Esophagus squamous epithelium (tissue), 5 donors: ENCODE data around the gene AGAP5. TPM values are rescaled to one million over a fixed set of nuclear protein-coding genes. Genes with fewer than 3 reads are reported as not detected.
A peak's percentile ranks its signal among the peaks of the same experiment; 100 is the strongest.

Experiments used
- DNase-seq: peaks from one replicate; lab custom pipeline; 2025; lab: John Stamatoyannopoulos, UW
- H3K27ac ChIP-seq, 4 donors: fragments of 200-600 bp; sonication (generic); one replicate each; pipeline ENCODE4 v1.5.1; 2016 to 2019; ENCODE audit warnings: mild to moderate bottlenecking in 1 of 4
- H3K27me3 ChIP-seq, 4 donors: fragments of 200-600 bp; sonication (generic); 1 replicate in 3 of 4; 2 replicates in 1 of 4; pipeline versions ENCODE4 v1.5.1 to v1.6.0; 2017 to 2021; ENCODE audit warnings: antibody characterized with exemption in 1 of 4
- H3K36me3 ChIP-seq, 3 donors: fragments of 200-600 bp; sonication (generic); one replicate each; pipeline ENCODE4 v1.5.1; 2016 to 2019
- H3K4me1 ChIP-seq, 3 donors: fragments of 200-600 bp; sonication (generic); one replicate each; pipeline ENCODE4 v1.5.1; 2017 to 2019
- H3K4me3 ChIP-seq, 4 donors: fragments of 200-600 bp; sonication (generic); 1 replicate in 3 of 4; 2 replicates in 1 of 4; pipeline ENCODE4 v1.5.1; 2016 to 2019; ENCODE audit warnings: mild to moderate bottlenecking in 2 of 4, moderate library complexity in 1 of 4
- H3K9me3 ChIP-seq, 3 donors: fragments of 200-600 bp; sonication (generic); one replicate each; pipeline ENCODE4 v1.5.1; 2016 to 2019
- POLR2A ChIP-seq, 4 donors: fragments of 450-650 bp; IDR thresholded peaks; one replicate each; pipeline ENCODE4 v1.6.1; 2017; ENCODE audit warnings: antibody characterized with exemption in 4 of 4, mild to moderate bottlenecking in 4 of 4, moderate library complexity in 3 of 4
- WGBS, 2 donors: methylation state at CpG; one replicate each; pipeline ENCODE4 v1.1.5; 2018; 5-methylcytosine and 5-hydroxymethylcytosine counted together
- intact Hi-C: fragments of 100-400 bp; cut with DNase I; formaldehyde crosslinking; loops from one replicate; pipeline ENCODE4 v1.15.0; 2022
- total RNA-seq, 4 donors: library from RNA; depleted of rRNA; stranded (reverse); fragments of >200 nt; gene quantifications; one replicate each; pipeline ENCODE4 v1.1.0, GENCODE V29; 2016
- TF ChIP-seq, protein P1 (sequence below), 6 experiments: fragments of 450-650 bp in 4 of 6; fragments of 200-600 bp in 2 of 6; sonication (generic) in 2 of 6; IDR thresholded peaks; one replicate each; pipeline ENCODE4 v1.5.1; 2016 to 2019; ENCODE audit warnings: antibody characterized with exemption in 6 of 6, mild to moderate bottlenecking in 4 of 6, moderate library complexity in 4 of 6
- donor health status: DM: yes; HTN: yes; CAD: no.

Gene AGAP5
- total RNA-seq, 4 donors from 2014 or later: 1.7 to 7.9 (median 5.9) TPM

- no peak overlapping the region for H3K27ac ChIP-seq
- H3K4me3 ChIP-seq: no peak overlapping the region
- WGBS, 2 donors: 7 to 20% methylated on average over 4 to 5 of the region's 5 CpGs
- TF ChIP-seq, protein P1, sequence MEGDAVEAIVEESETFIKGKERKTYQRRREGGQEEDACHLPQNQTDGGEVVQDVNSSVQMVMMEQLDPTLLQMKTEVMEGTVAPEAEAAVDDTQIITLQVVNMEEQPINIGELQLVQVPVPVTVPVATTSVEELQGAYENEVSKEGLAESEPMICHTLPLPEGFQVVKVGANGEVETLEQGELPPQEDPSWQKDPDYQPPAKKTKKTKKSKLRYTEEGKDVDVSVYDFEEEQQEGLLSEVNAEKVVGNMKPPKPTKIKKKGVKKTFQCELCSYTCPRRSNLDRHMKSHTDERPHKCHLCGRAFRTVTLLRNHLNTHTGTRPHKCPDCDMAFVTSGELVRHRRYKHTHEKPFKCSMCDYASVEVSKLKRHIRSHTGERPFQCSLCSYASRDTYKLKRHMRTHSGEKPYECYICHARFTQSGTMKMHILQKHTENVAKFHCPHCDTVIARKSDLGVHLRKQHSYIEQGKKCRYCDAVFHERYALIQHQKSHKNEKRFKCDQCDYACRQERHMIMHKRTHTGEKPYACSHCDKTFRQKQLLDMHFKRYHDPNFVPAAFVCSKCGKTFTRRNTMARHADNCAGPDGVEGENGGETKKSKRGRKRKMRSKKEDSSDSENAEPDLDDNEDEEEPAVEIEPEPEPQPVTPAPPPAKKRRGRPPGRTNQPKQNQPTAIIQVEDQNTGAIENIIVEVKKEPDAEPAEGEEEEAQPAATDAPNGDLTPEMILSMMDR (IDR thresholded peaks at IDR 0.05): peak; percentile 75 to 93 (median 90)
- no peak for TF ChIP-seq POLR2A (IDR thresholded peaks at IDR 0.05)
- intact Hi-C loops: no loop called here
- no peaks in the 10 kb centered on the region for H3K36me3 ChIP-seq
- DNase-seq: no peak
- no peaks in the 10 kb centered on the region for H3K27me3 ChIP-seq
- no peaks in the 10 kb centered on the region for H3K9me3 ChIP-seq
- peaks cover 8 to 22% (median 12%) of the 10 kb centered on the region in 3 donors for H3K4me1 ChIP-seq
Measured at GRCh38 chr10:73644015-73644743, 53.7 kb downstream of the AGAP5 start.

DNA sequence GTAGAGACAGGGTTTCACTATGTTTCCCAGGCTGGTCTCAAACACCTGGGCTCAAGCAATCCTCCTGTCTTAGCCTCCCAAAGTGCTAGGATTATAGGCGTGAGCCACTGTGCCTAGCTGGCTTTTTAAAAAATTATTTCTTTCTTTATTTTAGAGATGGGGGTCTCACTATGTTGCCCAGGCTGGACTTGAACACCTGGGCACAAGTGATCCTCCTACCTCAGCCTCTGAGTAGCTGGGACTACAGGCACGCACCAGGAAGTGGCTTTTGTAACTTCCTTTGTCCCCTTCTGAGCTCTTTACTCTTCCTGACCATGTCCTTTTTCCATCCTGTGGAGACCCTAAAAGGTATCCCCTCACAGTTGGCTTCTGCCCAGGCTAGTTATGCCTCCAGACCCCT is 54.5 kb downstream of the AGAP5 start:
- intact Hi-C loops: loop anchor here (2.0 kb wide), 1 partner anchor 113 kb away; no protein-coding TSS in a partner anchor
- TF ChIP-seq, protein P1 (IDR thresholded peaks at IDR 0.05): no peak
- TF ChIP-seq POLR2A (IDR thresholded peaks at IDR 0.05): no peak
- no peak for DNase-seq
- 73 to 81% methylated on average over 2 of the region's 2 CpGs for WGBS, 2 donors
- Histone ChIP-seq H3K9me3 (no peaks in the 10 kb centered on the region), H3K36me3 (no peaks in the 10 kb centered on the region), H3K4me3 (no peak overlapping the region), H3K4me1 (peaks cover 7 to 18% (median 12%) of the 10 kb centered on the region in 3 donors), H3K27me3 (no peaks in the 10 kb centered on the region), H3K27ac (no peak overlapping the region)

DNA sequence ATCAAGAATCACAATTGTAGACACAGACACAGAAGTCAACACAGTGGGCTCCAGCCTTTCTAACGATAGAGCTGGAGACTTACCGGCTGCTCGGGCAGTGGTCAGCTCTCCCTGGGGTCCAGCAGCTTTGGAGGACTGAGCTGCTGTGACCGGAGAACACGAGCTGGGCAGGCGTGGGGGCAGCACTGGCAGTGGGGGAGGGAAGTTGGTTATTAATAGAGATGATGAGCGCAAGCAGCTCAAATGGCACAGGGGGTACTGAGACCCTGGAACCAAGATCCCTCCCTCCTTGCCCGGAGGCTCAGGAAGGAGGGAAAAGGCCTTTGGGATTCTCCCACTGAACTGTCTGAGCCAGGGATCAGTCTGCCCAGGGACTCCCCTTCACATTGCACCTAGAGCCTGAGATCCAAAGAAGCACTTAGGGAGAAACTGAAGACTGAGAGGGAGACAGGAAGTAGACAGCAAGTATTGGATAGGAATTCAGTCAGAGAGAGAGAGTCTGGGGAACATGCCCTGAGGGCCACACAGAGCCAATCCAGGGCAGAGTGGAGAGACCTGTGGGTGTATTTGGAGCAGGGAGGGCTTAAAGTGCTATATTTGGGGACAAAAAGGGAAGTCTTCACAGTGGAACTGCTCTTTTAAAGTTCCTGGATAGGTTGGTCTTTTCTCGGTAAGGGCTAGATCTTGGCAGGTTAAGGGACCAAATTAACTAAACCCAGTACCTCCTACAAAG is 56.4 kb downstream of the AGAP5 start, which contains the start of gene MYOZ1:
MYOZ1 (minus strand) TSS at position 147 of the 733 bp plus-strand sequence. CDS start 1,457 bp downstream, outside the sequence.
- H3K9me3 ChIP-seq: no peaks in the 10 kb centered on the region
- H3K36me3 ChIP-seq: no peaks in the 10 kb centered on the region
- intact Hi-C loops: loop anchor here (2.0 kb wide), 1 partner anchor 111 kb away; no protein-coding TSS in a partner anchor
- no peak within 1 kb of the TSS for H3K4me3 ChIP-seq
- 71% methylated on average over 4 to 7 of the region's 9 CpGs for WGBS, 2 donors
- no peaks in the 10 kb centered on the region for H3K27me3 ChIP-seq
- TF ChIP-seq, protein P1 (IDR thresholded peaks at IDR 0.05): no peak
- TF ChIP-seq POLR2A (IDR thresholded peaks at IDR 0.05): no peak
- no peaks in the 10 kb centered on the region for H3K4me1 ChIP-seq
- H3K27ac ChIP-seq: no peak within 1 kb of the TSS
- DNase-seq: no peak

GRCh38 chr10:73639286-73639685 is 58.6 kb downstream of the AGAP5 start:
- WGBS, 2 donors: 69 to 93% methylated on average over 3 of the region's 3 CpGs
- H3K27me3 ChIP-seq: no peaks in the 10 kb centered on the region
- DNase-seq: no peak
- H3K4me1 ChIP-seq: no peaks in the 10 kb centered on the region
- H3K27ac ChIP-seq: no peak overlapping the region
- no peaks in the 10 kb centered on the region for H3K36me3 ChIP-seq
- intact Hi-C loops: no loop called here
- TF ChIP-seq, protein P1 (IDR thresholded peaks at IDR 0.05): no peak
- TF ChIP-seq POLR2A (IDR thresholded peaks at IDR 0.05): no peak
- no peak overlapping the region for H3K4me3 ChIP-seq
- H3K9me3 ChIP-seq: no peaks in the 10 kb centered on the region

GRCh38 chr10:73635781-73636180 is 62.1 kb downstream of the AGAP5 start:
- intact Hi-C loops: no loop called here
- Histone ChIP-seq H3K4me3 (no peak overlapping the region), H3K4me1 (no peaks in the 10 kb centered on the region), H3K27me3 (no peaks in the 10 kb centered on the region), H3K9me3 (no peaks in the 10 kb centered on the region), H3K27ac (no peak overlapping the region), H3K36me3 (no peaks in the 10 kb centered on the region)
- TF ChIP-seq, protein P1 (IDR thresholded peaks at IDR 0.05): no peak
- TF ChIP-seq POLR2A (IDR thresholded peaks at IDR 0.05): no peak
- 67% methylated on average over 1 of the region's 1 CpG; no CpG with 5 or more reads in 1 of the 2 donors for WGBS, 2 donors
- no peak for DNase-seq
